ENCODE data around the gene STARD10.

DNA sequence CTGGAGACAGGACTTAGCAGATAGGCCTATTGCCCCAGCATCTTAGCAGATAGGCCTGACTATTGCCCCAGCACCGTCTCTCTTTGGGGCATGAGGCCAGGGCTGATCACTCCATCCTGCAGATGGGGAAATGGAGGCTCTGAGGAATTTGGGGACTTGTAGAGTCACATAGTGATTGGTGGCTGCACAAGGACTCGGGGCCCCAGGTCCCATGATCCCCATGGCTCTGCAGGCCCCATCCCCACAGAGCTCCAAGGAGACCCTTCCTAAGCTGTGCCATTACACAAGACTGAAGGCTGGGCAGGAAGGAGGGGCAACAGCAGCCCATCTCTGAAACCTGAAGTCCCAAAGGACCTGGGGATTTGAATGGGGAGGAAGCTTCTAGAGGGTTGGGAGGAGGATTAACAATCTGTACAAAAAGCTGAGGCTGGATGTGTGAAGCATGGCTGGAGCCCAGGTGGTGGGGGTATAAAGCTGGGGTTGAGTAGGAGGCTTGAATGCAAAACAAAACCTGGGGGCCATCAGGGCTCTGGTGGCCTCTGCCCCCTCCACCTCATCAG, 43.2 kb downstream of the STARD10 start:
- TF ChIP-seq, protein P1, sequence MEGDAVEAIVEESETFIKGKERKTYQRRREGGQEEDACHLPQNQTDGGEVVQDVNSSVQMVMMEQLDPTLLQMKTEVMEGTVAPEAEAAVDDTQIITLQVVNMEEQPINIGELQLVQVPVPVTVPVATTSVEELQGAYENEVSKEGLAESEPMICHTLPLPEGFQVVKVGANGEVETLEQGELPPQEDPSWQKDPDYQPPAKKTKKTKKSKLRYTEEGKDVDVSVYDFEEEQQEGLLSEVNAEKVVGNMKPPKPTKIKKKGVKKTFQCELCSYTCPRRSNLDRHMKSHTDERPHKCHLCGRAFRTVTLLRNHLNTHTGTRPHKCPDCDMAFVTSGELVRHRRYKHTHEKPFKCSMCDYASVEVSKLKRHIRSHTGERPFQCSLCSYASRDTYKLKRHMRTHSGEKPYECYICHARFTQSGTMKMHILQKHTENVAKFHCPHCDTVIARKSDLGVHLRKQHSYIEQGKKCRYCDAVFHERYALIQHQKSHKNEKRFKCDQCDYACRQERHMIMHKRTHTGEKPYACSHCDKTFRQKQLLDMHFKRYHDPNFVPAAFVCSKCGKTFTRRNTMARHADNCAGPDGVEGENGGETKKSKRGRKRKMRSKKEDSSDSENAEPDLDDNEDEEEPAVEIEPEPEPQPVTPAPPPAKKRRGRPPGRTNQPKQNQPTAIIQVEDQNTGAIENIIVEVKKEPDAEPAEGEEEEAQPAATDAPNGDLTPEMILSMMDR (IDR thresholded peaks at IDR 0.05 in 2 of 3, conservative IDR thresholded peaks at IDR 0.05 in 1 of 3; ENCODE audit: insufficient read depth in 2 of 3, low read depth in 1 of 3, low read length in 3 of 3) = no peak
- no peak for TF ChIP-seq FOXA1 (IDR thresholded peaks at IDR 0.05; ENCODE audit: borderline replicate concordance)
- no peak for TF ChIP-seq KDM4B (IDR thresholded peaks at IDR 0.05; ENCODE audit: borderline replicate concordance in 2 of 2, low read depth in 1 of 2)
- no peak for TF ChIP-seq RAD21 (CRISPR knock-in tag; conservative IDR thresholded peaks at IDR 0.05 in 1 of 2, IDR thresholded peaks at IDR 0.05 in 1 of 2)
- TF ChIP-seq TCF7L2 (IDR thresholded peaks at IDR 0.05; ENCODE audit: low read depth, low read length) = no peak
- TF ChIP-seq, protein P2, sequence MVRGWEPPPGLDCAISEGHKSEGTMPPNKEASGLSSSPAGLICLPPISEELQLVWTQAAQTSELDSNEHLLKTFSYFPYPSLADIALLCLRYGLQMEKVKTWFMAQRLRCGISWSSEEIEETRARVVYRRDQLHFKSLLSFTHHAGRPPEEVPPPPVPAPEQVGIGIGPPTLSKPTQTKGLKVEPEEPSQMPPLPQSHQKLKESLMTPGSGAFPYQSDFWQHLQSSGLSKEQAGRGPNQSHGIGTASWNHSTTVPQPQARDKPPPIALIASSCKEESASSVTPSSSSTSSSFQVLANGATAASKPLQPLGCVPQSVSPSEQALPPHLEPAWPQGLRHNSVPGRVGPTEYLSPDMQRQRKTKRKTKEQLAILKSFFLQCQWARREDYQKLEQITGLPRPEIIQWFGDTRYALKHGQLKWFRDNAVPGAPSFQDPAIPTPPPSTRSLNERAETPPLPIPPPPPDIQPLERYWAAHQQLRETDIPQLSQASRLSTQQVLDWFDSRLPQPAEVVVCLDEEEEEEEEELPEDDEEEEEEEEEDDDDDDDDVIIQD (CRISPR knock-in tag; IDR thresholded peaks at IDR 0.05) = no peak
- TF ChIP-seq SRSF1 (IDR thresholded peaks at IDR 0.05; ENCODE audit: low read depth, low read length) = no peak
- no peak for TF ChIP-seq MAFK (IDR thresholded peaks at IDR 0.05; ENCODE audit: low read length)
- no peak for TF ChIP-seq SMARCA5 (IDR thresholded peaks at IDR 0.05)
- TF ChIP-seq FOXP1 (CRISPR knock-in tag; IDR thresholded peaks at IDR 0.05) = no peak
- TF ChIP-seq FIP1L1 (IDR thresholded peaks at IDR 0.05; ENCODE audit: low read depth, low read length, poor library complexity, severe bottlenecking) = no peak
- TF ChIP-seq SMAD3 (CRISPR knock-in tag; conservative IDR thresholded peaks at IDR 0.05) = no peak
- TF ChIP-seq, protein P3, sequence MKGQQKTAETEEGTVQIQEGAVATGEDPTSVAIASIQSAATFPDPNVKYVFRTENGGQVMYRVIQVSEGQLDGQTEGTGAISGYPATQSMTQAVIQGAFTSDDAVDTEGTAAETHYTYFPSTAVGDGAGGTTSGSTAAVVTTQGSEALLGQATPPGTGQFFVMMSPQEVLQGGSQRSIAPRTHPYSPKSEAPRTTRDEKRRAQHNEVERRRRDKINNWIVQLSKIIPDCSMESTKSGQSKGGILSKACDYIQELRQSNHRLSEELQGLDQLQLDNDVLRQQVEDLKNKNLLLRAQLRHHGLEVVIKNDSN (CRISPR knock-in tag; IDR thresholded peaks at IDR 0.05) = no peak
- no peak for TF ChIP-seq POLR2A (conservative IDR thresholded peaks at IDR 0.05)

Data from K562 (cell line).